ENCODE measurements around the gene PAFAH1B2. TPM values are rescaled to one million over a fixed set of nuclear protein-coding genes. Genes with fewer than 3 reads are reported as not detected.
A peak's percentile ranks its signal among the peaks of the same experiment; 100 is the strongest.

The PAFAH1B2 gene
- total RNA-seq, 2 donors from 2014 or later: 30.0 to 44.9 TPM

DNA sequence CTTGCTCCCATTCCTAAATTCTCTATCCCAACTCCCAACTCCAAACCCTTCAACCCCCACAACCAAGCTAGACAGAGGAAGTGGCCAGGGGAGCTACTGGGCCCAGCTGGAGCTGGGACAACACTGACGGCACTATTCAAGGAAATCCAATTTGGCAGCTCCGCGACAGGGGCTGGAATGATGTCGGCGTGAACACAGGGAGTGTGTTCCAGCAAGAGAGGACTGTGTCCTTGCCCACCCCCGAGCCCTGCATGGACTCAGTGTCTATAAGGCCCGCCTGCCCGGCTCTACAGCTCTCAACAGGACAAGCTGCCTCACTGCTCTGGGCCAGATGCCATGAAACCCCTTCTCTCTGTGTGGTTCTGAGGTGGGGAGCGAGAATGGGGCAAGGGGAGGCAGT lies 76.5 kb downstream of the PAFAH1B2 start:
- WGBS, 2 donors: 47 to 56% methylated on average over 8 to 9 of the region's 9 CpGs
- peak overlapping the region; percentile 30 to 65 (median 52) for H3K27ac ChIP-seq
- ATAC-seq: peak; percentile 49
- peaks cover 37% of the 10 kb centered on the region for H3K4me1 ChIP-seq
- no peaks in the 10 kb centered on the region for H3K27me3 ChIP-seq
- no peaks in the 10 kb centered on the region for H3K9me3 ChIP-seq
- no peak overlapping the region for H3K4me3 ChIP-seq
- H3K36me3 ChIP-seq (replicated peaks in 1 of 2; ENCODE audit: insufficient read depth in 1 of 2, low read depth in 2 of 2): peaks cover 0 to 13% of the 10 kb centered on the region in 2 donors
- intact Hi-C loops (cut with DNase I): loop anchor here (10.0 kb wide), 1 partner anchor 346 kb away; no protein-coding TSS in a partner anchor
- DNase-seq: peak in 3 of 4 donors; percentile 50 to 69 (median 57)
- TF ChIP-seq, protein P1, sequence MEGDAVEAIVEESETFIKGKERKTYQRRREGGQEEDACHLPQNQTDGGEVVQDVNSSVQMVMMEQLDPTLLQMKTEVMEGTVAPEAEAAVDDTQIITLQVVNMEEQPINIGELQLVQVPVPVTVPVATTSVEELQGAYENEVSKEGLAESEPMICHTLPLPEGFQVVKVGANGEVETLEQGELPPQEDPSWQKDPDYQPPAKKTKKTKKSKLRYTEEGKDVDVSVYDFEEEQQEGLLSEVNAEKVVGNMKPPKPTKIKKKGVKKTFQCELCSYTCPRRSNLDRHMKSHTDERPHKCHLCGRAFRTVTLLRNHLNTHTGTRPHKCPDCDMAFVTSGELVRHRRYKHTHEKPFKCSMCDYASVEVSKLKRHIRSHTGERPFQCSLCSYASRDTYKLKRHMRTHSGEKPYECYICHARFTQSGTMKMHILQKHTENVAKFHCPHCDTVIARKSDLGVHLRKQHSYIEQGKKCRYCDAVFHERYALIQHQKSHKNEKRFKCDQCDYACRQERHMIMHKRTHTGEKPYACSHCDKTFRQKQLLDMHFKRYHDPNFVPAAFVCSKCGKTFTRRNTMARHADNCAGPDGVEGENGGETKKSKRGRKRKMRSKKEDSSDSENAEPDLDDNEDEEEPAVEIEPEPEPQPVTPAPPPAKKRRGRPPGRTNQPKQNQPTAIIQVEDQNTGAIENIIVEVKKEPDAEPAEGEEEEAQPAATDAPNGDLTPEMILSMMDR (IDR thresholded peaks at IDR 0.05): no peak

DNA sequence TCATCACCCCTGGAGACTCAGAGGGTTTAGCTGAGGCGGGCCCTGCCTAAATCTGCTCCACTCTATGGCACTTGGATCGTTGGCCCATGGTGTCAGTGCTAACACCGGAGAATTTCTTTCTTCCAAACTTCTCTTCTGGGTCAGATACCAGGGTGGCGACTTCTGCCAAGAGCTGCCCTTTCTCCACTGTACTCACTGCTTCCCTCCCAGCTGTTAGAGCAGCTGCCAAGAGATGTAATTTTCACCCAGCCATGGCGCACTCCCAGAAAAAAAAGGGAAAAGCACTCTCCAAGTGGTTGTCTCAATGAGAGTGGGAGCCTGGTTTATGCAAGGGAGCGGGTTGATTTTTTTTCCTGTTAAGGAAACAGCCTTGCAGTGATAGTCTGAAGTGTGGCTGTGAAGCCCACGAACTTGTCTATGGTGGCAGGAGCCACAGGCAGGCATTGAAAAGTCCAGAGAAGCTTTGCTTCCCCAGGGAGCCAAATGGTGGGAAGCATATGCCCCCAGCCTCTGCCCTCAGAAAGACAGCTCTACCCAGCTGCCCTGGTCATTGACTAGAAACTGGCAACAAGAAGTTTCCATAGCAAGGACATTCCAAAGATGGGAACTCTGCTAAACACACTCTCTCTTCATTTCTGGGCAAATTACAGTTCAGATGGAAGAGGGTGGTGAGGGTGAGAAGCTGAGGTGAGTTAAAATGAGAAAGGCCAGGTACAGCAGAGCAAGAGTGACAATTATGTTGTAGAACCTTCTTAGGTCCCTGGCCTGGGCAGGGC lies 77.1 kb downstream of the PAFAH1B2 start:
- H3K27me3 ChIP-seq: no peaks in the 10 kb centered on the region
- peak; percentile 25 for ATAC-seq
- H3K27ac ChIP-seq: peak overlapping the region; percentile 30 to 65 (median 52)
- whole genome bisulfite sequencing, 2 donors: 39 to 59% methylated on average over 6 to 7 of the region's 7 CpGs
- peaks cover 0 to 11% of the 10 kb centered on the region in 2 donors for H3K36me3 ChIP-seq (replicated peaks in 1 of 2; ENCODE audit: insufficient read depth in 1 of 2, low read depth in 2 of 2)
- H3K9me3 ChIP-seq: no peaks in the 10 kb centered on the region
- no peak overlapping the region for H3K4me3 ChIP-seq
- intact Hi-C loops (cut with DNase I): loop anchor here (10.0 kb wide), 1 partner anchor 346 kb away; no protein-coding TSS in a partner anchor
- peaks cover 37% of the 10 kb centered on the region for H3K4me1 ChIP-seq
- DNase-seq: peak in 1 of 4 donors; percentile 64
- TF ChIP-seq, protein P1 (IDR thresholded peaks at IDR 0.05): no peak
- no peak for TF ChIP-seq POLR2A (IDR thresholded peaks at IDR 0.05)

DNA sequence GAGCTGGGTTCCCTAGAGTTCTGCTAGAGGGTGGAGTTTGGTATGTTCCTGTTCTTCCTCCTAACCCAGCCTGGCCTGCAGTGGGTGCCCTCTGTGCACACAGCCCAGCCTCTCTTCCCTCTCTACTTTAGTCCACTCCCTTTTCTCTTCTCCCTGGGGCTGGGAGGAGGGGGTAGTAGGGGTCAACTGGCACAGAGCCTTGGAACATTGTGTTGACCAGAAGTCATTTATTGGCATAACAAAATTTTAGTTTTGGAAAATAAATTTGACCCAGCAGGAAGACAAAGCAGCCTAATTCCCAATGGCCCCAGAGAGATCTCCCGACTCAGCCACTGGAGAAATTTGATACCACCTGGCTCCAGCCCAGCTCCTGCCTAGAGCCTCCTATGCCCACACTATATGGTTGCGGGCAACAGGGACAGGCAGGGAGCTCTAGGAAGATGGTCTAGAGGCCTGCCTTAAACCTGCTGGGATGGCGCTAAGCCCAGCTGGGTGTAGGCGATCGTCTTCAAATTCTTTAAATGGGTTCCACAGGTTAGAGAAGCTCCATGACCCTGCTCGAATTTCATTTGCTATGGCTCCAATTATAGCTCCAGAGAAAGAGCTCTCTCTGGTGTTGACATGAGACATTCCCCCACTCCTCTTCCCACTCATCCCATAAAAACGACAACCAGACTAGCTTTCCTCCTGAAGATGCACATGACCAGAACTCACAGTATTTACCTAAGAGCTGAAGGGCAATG lies 77.9 kb downstream of the PAFAH1B2 start:
- Histone ChIP-seq H3K4me1 (peaks cover 42% of the 10 kb centered on the region), H3K27ac (peak overlapping the region in 3 of 4 donors; percentile 50 to 65 (median 55)), H3K4me3 (no peak overlapping the region), H3K36me3 (replicated peaks in 1 of 2; ENCODE audit: insufficient read depth in 1 of 2, low read depth in 2 of 2) (peaks cover 0 to 13% of the 10 kb centered on the region in 2 donors), H3K27me3 (no peaks in the 10 kb centered on the region), H3K9me3 (no peaks in the 10 kb centered on the region)
- ATAC-seq: peak; percentile 21
- TF ChIP-seq, protein P1 (IDR thresholded peaks at IDR 0.05): no peak
- TF ChIP-seq POLR2A (IDR thresholded peaks at IDR 0.05): no peak
- 56% methylated on average over 7 of the region's 7 CpGs for WGBS, 2 donors
- intact Hi-C loops (cut with DNase I): loop anchor here (10.0 kb wide), 1 partner anchor 347 kb away; no protein-coding TSS in a partner anchor
- peak; percentile 54 to 79 (median 61) for DNase-seq

DNA sequence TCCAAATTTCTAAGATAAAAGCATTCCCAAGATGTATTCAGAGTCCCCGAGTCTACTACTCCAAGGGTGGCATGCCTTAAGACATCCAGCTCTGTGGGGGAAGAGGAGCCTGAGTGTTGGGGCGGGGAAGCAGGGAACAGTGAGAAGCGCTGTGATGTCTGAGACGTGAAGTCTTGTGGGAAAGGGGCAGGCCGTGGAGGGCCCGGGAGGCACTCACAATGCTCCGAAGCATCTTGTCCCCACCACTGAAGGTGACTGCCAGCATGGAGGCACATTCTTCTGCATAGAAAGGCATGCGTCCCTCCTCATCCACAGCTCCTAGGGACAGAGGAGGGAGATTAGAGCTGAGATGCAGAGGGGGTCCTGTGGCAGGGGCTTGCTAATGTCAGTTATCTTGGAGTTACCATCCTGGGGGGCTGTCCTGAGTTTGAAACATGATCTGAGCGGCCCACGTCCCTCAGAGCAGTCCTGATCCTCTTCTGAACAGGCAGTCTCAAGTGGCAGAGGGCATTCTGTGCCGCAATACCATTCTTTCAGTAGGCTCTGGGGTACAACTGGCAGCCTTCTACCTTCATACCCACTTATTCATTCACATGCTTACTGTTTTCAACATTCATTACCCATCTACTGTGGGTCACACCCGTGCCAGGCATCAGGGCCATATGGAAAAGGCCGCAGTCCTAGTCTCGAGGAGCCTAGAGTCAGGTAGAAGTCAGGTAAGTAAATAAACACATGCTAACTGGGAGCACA lies 79.1 kb downstream of the PAFAH1B2 start:
- H3K27ac ChIP-seq: no peak overlapping the region

More for the DNA sequence above, 79.1 kb downstream of the PAFAH1B2 start:
- Histone ChIP-seq H3K9me3 (no peaks in the 10 kb centered on the region), H3K27me3 (no peaks in the 10 kb centered on the region), H3K4me3 (no peak overlapping the region), H3K36me3 (replicated peaks in 1 of 2; ENCODE audit: insufficient read depth in 1 of 2, low read depth in 2 of 2) (peaks cover 0 to 16% of the 10 kb centered on the region in 2 donors), H3K4me1 (peaks cover 42% of the 10 kb centered on the region)
- 92 to 93% methylated on average over 14 of the region's 14 CpGs for WGBS, 2 donors
- ATAC-seq: no peak
- no peak for DNase-seq
- TF ChIP-seq POLR2A (IDR thresholded peaks at IDR 0.05): no peak
- TF ChIP-seq, protein P1 (IDR thresholded peaks at IDR 0.05): no peak
- intact Hi-C loops (cut with DNase I): loop anchor here (10.0 kb wide), 1 partner anchor 348 kb away; no protein-coding TSS in a partner anchor

Measured in body of pancreas (tissue), 4 donors.